HG02943 (cell line): Measurements from ENCODE around the gene RACK1.

Source experiments
- ATAC-seq: cut with Tn5 transposase; IDR thresholded peaks from one replicate; pipeline ENCODE4 v1.9.1; 2021; ENCODE audit warnings: mild to moderate bottlenecking, low read depth, moderate library complexity; ENCODE audit not compliant: unreplicated experiment

Gene RACK1

DNA sequence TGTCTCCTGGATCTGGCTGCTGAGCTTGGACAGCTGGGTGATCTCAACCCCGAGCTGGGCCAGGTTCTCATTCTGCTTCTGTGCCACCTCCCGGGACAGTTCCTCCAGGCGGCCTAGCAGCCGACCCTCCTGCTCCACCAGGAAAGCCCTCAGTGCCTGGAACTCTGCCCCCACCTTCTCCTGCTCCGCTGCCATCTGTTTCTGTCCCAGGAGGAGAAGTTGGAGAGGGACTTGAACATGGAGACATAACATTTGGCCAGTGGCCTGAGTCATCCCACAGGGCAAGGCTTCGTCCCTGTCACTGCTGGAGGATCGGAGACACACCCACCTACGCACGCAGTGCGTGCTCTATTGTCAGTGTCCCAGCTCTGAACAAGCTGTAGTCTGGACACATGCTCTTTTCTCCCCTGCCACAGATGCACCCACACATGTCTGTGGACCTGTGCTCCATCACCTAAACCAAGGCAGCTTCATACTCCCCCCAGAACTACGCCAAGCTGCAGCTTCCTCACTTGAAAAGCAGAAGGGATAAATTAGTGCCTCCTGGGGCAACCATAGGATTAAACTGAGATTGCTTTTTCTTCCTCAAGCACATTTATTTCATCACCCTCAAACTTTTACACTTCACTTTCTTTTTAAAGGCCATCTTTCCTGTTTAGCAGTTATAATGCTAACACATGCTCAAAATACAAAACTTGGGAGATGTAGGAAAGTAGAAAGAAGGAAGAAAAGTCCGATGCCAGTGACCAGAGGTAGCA lies 43.6 kb downstream of the RACK1 start:
- ATAC-seq: no peak

DNA sequence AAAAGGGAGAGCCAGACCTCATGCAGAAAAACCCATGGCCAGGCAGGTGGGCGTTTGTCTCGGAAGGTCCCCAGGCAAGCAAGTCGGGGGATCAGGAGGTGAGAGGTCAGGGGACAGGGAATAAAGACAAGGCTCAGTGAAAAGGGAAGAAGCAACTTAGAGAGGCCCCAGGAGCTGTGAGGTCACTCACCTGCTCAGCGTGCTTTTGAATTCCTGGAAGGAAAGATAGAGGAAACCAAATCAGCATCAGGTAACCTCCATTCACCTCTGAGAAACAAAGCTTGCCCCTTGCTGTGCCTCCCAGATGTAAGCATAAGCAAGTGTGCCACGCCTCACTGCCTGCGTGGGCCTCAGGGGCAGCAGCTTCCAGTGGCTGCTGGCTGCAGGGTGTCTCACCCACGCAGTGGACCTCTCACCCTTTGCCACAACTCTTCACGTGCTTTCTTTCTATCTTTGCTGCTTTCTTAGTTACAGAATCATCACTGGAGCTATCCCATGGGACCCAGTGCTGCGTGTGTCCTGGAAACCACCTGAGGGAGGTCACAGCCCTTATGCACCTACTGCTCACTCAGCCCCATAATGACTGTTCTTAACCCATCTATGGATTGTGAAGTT lies 44.7 kb downstream of the RACK1 start:
- ATAC-seq: peak; percentile 61

DNA sequence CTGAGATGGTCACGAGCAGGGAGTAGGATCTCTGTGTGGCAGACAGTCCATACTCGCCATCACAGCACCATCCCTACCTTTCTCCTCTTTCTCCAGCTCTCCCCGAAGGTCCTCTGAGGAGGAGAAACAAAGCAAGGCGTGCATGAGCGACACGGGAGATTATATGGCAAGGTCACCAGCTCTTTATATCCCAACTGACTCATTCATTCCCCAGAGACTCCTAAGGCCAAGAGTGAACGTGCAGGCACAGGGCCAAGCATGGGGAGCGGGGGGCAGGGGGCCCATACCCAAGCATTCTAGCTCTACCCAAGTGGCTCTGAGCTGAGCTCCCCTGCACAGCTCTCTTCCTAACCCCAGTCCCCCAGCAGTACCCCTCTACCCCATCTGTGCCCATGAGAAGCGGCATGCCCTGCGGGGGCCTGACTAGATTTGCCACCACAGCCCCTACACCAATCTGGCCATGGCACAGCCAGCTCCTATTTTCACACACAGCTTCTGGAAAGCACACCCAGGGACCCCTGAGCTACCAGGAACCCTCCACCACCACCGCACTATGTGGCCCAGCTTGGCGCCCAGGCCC lies 45.5 kb downstream of the RACK1 start:
- ATAC-seq: no peak

DNA sequence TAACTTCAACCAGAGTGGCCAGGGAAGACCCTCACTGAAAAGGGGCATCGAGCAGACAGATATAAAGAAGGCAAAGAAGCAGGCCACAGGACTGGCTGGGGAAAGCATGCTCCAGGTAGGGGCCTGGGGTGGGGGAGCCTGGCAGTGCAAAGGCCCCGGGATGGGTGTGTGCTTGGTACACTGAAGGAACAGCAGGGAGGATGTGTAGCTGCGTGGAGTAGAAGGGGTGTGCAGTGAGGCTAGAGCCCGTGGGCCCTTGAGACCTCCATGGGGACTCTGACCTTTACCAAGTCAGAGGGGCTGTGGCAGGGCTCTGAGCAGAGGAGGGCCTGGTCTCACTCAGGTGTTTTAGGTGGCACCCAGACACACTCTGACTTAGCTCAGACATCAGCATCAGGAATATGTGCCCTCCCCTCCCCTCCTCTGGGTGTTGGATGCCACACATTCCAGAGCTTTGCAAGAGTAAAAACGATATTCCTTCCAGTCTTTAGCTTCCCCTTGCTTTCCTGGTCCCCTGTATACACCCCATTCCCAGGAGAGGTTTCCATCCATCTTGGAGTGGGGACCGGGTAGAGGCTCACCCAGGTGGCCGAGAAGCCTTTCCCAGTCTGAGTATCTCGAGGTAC lies 46.3 kb downstream of the RACK1 start:
- no peak for ATAC-seq

DNA sequence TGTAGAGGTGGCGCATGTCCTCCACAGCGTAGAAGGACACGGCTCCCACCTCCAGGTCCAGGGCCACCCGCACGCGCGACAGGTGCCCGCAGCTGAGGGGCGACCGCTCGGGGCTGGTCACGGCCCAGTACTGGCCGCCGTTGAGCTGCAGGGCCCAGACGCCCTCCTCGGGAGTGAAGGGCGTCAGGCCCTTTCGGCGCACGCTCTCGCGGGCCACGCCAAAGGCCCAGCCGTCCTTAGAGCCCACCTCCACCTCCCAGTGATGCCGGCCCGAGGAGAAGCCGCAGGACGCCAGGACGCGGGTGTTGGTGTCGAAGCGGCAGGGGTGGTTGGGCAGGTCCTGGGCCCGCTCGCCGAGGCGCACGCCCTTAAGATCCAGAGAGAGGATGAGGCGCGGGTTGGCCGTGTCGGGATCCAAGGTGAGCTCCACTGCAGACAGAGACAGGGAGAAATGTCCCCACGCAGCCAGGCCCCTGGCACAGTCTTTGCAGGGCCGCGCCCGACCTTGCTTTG lies 48.4 kb downstream of the RACK1 start:
- ATAC-seq: no peak

DNA sequence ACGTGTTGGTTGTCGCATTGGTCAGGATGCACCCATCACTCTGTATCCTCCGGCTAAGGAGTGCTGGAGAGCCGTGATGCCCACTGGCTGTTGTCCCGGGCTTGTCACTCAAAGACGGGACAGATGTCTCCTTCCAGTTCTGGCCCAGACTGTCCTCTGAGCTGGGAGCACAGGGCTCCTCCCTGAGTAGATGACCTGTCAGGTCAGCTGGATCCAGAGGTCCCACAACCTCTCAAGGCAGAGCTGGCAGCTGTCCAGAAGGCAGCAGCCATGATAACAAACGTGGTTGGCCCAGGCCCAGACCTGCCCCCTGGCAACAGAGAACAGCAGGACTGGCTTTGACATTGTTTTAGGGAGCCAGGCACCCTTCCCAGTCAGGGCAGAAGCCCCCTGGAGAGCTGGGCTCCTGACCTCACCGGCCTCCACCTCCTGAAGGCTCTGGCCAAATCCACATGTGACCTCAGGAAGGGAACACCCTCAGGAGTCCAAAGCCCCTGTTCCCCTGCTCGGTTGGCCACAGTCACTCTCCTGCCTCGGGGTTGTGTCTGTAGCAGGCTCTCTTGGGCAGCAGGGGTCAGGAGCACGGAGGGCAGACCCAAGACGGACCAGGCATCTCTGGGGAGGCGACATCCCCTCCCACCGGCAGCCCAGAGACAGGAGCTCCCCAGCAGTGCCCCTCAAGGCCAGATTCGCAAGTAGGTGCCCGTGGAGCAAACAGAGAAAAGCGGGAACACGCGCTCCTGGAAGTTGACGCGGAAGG lies 49.0 kb downstream of the RACK1 start:
- ATAC-seq: no peak

DNA sequence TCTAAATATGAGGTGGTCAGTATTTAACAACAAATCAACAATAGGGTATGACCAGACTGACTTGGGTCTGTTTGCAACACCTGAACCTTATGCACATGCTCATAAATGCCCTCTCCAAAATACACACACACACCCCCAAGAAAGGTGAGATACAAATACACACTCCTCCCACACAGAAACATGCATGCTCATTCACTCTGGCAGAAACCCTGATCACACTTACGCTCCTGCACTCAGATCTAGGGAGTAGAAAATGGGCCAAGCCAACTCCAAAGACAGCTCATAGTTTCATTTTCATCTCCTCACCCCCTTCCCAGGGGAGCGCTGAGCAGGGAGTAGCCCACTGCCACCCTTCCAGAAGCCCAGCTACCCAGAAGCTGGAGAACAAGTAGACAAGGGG lies 50.0 kb downstream of the RACK1 start:
- ATAC-seq: no peak

DNA sequence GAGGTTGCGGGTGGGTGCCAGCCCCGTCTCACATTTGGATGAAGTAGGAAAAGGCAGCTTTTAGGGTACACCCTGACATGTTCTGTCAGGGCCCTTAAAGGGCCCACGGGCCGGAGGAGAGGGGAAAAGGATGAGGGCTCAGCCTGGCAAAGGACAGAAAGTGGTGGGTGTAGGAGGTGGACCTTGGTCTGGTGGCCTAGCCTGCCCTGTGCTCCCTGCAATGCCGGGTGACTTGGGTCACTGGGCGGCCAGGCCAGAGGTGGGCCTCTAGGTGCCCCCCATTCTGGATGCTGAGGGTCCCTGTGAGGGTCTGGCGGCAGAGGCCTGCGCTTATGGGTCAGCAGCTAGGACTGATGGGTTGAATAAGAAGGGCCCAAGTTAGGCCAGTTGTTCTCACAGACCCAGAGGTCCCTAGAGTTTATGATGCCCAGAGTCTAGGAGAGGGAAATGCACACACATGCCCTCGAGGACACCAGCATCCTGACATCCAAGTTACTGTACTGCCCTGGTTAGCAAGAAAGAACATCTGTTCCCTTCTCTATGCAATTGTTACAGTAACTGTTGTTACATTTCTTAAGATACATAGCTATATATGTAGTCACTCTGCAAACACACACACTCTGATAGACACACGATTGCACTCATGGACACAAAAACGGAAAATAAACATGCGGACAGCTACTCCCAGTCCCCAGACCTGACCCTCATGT lies 51.2 kb downstream of the RACK1 start:
- ATAC-seq: no peak

DNA sequence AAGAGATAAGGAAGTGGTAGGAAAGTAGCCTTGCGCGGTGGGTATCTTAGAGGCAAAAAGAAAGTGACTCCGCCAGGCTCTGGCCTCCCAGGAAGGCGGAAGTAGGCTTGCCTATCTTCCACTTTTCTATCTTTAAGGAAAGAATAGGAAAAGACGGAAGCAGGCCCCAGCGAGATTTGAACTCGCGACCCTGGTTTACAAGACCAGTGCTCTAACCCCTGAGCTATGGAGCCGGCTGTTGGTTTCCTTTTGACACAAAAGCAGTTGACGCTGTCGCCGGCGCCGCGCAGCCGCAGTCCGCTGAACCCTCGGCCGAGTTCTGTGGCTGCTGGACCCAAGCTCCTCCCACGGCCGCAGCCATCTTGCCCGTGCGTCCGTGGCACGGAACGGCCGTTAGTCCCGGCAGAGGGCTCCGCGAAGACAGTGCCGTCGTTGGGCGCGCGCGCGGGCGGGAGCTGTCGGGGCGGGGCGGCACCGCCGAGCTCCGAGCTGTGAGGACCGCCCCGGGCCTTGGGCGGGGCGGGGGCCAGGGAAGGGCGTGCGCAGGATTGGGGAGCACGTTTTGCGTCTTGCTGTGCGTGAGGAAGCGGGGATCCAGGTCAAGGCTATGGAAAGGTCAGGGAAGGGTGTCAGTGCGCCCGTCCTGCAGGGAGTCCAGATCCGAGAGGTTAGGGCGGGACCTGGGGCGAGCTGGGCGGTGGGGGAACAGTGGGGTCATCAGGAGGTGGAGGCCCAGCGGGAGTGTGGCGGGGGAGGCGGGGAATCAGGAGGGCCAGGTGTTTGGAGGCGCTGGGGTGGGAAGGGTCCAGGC lies 52.0 kb downstream of the RACK1 start:
- ATAC-seq: peak; percentile 45

DNA sequence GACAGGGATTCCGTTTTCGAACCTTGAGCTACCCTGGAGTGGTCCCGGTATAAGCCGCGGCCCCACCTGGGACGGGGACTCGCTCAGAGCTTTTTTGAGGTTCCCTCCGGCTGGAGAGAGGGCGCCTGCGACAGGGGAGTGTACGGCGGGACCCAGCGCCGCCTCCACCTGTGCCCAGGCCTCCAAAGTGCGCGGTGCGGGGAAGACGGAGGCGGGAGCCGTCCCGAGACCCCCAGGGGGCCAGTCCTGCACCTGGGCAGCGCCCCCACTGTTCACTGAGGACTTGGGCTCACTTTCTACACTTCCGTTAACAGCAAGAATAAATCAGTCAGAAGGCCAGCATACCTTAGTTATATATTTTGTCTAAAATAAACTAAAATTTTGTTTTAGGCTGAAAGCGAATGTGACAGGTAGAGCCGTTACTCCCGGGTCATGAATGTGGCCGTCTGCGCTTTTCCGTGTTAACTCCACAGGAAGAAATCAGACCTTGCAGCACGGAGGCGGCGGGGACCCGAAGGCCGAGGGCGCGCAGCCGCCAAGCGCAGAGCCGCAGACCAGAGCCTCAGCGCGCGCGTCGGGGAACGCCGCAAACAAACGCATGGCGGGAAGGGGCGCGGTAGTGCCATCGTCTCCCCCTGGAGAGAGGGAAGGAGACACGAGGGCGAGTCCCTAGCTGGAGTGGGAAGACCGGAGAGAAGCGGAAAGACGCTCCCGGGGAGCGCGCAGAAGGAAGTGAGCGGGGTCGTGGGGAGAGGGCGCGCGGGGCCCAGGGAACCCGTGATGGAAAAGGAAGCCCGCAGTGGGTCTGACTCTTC lies 52.8 kb downstream of the RACK1 start:
- ATAC-seq: peak; percentile 0

DNA sequence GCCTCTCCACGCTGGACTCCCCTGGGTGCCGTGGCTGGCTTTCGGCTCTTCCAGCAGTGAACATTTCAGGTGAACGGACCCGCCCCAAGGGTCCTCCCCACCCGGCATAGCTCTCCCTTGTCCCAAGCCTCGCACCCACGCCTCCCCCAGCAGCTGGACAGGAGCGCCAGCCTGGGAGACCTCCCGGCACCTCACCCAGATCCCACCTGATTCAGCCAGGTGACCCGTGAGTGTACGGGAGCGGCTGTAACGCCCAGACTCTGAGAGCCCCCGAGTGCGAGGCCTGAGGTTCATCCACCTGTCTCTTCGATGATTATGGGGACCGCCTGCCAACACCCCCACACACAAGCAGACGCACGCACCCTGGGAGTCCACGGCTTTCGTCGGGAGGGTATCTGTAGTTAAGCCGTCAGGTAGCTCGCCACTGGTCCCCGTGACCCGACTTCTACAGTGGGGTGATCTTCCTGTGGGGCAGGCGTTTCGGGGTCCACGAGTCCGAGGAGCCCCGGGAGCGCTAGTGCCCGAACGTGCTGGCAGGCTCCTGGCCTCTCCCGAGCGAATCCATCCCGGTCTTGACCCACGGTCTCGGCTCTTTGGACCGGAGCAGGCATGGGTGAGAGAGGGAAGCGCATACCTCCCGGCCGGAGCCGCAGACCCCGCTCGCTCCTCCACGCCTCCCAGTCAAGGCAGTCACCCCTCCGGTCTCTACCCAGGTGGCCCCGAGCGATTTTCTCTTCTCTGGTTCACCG lies 53.6 kb downstream of the RACK1 start:
- ATAC-seq: no peak

DNA sequence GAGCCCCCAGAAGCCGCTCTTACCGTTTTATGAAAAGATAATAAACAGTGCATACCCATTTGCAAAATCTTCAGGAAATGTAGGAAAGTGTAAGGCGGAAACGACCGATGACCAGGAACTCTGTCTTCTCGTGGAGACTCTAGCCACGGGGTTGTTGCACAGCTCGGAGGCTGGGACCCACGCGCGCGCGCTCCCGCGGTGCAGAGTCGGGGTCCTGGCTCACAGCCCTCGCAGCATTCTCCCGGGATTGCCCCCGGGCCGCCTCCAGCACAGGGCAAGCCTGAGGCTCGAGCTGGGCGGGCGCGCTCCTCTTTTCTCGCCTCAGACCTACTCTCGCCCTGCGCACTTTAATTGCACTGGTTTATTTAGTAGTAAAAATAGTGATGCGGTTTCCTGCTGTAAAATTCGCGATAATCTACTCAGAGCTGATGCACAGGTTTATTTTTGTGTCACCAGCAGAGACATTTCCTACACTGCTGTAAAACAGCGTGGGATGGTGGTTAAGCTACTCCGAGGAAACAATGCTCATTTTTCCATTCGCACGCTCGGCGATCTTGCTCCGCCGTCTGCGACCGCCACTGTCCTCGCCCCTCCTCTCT lies 54.2 kb downstream of the RACK1 start:
- ATAC-seq: no peak

DNA sequence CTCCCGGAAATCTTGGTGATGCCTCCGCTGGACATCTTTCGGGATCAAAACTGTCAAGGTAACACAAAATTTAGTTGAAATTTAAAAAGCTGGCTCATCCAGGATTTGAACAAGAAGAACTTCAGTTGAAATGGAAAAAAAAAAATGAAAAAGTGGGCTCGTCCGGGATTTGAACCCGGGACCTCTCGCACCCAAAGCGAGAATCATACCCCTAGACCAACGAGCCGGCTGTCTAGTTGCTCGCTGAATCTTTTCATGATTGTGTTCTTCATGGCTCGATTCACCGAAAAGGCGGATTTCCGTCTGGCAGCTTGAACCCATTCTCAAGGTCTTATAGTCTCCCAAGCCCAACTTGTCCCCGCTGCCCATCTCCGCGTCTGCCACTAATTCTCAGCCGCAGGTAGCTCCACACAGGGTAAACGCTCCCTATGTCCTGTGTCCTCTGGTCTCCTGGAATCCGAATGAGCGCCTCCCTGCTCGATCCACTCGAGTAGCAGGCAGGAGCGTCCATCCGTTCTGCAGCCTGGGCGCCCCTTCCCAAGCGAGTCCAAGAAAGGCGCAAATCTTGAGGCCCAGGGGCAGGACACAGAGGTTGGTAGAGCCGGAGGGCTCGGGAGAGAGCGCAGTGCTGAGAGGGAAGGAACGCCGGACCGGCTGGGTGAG lies 54.9 kb downstream of the RACK1 start:
- no peak for ATAC-seq

DNA sequence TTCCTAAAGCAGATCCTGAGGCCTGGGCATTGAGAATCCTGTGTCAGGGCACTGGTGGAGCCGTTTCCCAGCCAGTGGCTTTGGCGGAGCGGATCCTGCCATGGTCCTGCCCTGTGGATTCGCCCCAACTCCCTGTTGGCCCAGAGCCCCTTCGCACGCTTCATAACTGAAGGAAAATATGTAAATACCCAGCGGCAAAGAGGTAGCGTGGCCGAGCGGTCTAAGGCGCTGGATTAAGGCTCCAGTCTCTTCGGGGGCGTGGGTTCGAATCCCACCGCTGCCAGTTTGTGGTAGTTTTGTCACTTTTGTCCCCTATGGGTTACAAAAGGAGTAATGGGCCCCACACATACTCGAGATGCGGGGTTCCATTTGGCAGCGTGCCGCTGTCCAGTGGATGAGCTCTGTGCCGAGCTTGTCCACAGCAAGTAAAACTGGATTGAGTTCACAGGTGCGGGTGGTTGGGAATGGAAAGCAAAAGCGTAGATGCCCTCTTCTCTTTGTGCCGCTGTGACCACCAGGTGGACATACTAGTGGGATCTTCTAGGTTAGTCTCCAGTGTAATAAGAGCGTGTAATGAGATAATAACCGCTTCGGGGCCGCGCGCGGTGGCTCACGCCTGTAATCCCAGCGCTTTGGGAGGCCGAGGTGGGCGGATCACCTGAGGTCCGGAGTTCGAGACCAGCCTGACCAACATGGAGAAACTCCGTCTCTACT lies 56.0 kb downstream of the RACK1 start:
- no peak for ATAC-seq

DNA sequence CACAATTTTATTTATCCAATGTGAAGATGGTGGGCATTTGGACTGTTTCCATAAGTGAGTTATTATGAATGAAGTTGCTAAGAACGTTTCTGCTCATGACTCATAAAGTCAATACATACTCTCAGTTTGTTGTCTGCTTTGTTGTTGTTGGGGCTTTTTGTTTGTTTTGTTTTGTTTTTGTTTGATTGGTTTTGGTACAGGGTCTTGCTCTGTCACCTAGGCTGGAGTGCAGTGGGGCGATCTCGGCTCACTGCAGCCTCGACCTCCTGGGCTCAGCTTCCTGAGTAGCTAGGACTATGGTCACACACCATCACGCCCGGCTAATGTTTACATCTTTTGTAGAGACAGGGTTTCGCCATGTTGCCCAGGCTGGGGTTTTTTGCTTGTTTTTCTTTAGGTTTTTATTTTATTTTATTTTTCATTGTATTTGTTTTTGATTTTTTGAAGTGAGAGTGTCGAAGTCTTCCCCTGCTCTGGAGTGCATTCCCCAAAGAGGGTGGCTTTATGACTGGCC lies 56.7 kb downstream of the RACK1 start:
- no peak for ATAC-seq
